GM19372 (cell line): ENCODE measurements around the gene KLHL9.
"Not testable (repeated sequence)": the region's sequence is repeated elsewhere in the genome, so short reads cannot be mapped to it uniquely, and the experiment has no call there.

ENCODE experiments used
- ATAC-seq: cut with Tn5 transposase; IDR thresholded peaks from one replicate; pipeline ENCODE4 v1.9.1; 2021; ENCODE audit warnings: mild to moderate bottlenecking, low read depth, moderate library complexity; ENCODE audit not compliant: unreplicated experiment

KLHL9 gene, protein sequence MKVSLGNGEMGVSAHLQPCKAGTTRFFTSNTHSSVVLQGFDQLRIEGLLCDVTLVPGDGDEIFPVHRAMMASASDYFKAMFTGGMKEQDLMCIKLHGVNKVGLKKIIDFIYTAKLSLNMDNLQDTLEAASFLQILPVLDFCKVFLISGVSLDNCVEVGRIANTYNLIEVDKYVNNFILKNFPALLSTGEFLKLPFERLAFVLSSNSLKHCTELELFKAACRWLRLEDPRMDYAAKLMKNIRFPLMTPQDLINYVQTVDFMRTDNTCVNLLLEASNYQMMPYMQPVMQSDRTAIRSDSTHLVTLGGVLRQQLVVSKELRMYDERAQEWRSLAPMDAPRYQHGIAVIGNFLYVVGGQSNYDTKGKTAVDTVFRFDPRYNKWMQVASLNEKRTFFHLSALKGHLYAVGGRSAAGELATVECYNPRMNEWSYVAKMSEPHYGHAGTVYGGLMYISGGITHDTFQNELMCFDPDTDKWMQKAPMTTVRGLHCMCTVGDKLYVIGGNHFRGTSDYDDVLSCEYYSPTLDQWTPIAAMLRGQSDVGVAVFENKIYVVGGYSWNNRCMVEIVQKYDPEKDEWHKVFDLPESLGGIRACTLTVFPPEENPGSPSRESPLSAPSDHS

DNA sequence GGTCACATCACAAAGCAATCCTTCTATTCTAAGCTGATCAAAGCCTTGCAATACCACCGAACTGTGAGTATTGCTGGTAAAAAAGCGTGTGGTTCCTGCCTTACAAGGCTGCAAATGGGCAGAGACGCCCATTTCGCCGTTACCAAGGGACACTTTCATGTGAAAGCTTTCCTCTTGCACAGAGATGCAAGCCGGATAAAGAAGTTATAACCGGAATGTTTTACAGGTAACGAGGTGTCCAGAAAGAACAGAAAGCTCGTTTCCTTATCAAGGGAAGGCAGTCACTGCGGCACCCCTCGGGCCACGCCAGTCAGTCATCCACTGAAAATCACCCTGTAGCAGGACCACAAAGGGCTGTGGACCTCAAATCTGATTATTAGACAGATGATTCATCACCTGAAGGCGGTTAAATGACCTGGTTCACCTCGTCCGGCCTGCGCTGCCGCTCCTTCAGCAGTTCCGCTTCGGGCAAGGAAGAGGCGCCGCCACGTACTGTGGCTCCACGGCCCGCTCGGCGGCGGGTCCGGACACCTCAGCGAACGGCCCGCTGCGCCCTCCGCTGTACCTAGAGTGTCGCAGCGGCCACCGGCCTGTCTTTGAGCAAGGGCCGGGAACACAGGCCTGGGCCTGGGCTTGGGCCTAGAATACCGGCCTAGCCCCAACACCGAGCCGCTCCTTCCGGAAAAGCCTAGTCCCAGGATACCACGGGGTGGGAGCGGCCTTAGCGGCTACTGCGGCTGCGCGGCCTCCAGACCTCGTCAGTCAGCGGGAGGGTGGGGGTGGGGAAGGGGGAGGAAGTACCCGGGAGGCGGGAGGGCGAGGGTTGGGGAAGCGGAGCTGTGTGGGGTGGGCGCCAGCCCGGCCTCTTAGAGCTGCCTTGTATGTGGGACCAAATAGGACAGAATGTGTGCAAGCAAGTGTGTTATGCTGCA is at the start of gene KLHL9:
Gene KLHL9, minus strand, starts transcription at position 704 of the 932 bp plus-strand sequence. Its CDS starts 545 bp downstream, at position 159.
- peak; percentile 91 for ATAC-seq

DNA sequence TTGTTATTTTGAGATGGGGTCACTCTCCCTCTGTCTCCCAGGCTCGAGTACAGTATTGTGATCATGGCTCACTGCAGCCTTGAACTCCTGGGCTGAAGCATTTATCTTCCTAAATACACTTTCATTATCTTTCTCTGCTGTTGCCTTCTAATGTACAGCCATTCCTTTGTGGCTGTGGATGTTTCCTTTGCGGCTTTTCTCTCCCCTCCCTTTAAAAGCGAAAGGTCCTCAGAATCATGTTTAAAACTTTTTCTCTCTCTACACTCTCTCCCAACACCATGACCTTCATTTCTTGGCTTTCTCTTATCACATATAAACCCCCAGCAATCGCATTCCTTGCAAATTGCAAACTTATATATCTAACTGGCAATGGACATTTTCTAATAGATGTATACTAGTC is 48.4 kb upstream of the KLHL9 start:
- no peak for ATAC-seq

DNA sequence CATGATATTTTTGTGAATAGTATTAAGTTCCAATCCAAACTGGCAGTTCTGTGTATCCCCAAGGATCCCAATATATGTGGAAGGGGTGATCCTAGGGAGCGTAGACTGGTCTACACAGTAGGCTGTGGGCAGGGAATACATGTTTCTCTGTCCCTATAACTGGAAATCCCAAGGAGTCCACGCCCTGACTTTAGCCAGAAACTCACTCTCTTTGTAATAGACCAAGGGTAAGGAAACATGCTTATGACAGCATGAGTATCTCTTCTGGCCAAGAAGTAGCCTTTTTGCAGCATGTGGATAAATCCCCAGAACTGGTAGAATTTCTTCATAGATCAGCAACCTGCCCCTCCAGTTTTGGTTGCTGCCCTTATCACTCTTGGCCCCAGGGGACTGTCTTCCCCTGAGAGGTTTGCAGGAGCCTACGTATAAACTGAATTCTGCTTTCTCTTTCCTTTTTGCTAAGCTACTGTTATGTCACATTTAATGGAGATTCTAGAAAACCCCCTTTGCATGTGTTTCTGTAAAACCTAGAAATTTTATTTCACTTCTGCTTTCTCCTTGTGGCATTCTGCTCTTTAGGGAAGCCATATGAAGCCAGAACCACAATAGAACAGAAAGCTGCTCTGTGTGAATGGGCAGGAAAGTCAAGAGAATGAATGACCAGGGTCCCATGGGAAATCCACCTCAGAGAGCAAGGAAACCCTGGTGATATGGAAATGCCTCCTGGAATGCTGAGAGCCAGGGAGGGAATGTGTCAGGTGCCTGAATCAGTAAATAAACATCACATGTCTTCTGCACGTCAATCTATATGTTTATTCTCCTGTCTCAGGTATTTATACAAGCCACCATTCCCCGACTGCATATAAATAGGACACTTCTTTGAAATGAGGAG is 46.5 kb upstream of the KLHL9 start:
- peak; percentile 98 for ATAC-seq

DNA sequence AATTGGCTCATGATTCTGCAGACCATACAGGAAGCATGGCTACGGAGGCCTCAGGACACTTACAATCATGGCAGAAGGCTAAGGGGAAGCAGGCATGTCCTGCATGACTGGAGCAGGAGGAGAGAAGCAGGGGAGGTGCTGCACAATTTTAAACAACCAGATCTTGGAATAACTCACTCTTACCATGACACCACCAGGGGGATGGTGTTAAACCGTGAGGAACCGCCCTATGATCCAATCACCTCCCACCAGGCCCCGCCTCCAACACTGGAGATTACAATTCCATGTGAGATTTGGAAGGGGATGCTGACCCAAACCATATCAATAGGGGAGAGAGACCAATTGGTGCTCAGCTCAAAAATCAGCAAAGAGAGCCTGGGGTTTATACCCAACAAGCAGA is 36.3 kb upstream of the KLHL9 start:
- ATAC-seq = not testable (repeated sequence)

DNA sequence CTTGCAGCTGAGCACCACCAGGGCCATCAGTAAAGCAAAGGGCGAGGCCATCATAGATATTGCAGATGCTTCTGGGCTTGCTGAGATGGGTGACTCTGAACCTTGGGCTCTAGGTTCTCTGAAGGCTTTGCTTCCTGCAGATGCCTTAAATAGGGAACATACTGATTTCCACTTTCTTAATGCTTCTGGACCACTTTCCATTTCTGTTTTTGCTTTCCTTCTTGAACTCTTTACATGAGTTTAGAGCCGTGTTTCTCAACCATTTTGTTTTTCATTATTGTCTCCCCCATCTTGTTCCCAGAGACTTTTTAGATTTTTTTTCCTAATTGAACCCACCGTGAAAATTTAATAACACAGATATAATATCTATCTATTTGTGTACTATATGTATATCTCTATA is 32.8 kb upstream of the KLHL9 start, which contains the start of gene IFNA13:
Gene IFNA13, minus strand, starts transcription at position 101 of the 400 bp plus-strand sequence. Its CDS starts 47 bp downstream, at position 54.
- ATAC-seq = no peak

DNA sequence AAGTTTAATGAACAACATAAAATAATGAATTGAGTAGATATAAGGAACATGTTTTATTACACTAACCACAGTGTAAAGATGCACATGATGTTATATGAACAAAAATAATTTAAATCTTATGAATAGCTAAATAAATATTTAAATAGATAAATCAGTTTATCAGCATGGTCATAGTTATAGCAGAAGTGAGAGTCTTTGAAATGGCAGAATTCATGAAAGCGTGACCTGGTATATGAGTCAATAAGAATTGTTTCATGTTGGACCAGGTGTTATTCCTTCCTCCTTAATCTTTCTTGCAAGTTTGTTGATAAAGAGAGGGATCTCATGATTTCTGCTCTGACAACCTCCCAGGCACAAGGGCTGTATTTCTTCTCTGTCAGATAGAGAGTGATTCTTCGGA is 32.0 kb upstream of the KLHL9 start:
- ATAC-seq = not testable (repeated sequence)

DNA sequence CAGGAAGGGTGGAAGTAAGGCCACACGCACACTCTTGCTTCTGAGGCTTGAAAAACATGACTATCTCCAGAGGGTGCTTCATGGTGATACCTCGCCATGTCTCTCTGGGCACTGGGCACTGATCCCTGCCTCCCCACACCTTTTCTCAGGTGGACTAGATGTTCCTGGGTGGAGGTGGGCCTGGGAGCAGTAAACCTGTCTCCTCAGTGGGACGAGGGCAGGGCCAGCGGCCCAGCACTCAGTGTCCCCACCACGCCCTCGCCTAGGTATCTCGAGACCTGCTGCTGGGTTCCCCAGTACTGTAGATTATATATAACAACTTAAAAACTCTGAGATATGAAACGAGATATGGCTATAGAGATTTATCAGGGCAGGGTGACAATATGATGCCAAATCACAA is 27.1 kb upstream of the KLHL9 start:
- no peak for ATAC-seq

DNA sequence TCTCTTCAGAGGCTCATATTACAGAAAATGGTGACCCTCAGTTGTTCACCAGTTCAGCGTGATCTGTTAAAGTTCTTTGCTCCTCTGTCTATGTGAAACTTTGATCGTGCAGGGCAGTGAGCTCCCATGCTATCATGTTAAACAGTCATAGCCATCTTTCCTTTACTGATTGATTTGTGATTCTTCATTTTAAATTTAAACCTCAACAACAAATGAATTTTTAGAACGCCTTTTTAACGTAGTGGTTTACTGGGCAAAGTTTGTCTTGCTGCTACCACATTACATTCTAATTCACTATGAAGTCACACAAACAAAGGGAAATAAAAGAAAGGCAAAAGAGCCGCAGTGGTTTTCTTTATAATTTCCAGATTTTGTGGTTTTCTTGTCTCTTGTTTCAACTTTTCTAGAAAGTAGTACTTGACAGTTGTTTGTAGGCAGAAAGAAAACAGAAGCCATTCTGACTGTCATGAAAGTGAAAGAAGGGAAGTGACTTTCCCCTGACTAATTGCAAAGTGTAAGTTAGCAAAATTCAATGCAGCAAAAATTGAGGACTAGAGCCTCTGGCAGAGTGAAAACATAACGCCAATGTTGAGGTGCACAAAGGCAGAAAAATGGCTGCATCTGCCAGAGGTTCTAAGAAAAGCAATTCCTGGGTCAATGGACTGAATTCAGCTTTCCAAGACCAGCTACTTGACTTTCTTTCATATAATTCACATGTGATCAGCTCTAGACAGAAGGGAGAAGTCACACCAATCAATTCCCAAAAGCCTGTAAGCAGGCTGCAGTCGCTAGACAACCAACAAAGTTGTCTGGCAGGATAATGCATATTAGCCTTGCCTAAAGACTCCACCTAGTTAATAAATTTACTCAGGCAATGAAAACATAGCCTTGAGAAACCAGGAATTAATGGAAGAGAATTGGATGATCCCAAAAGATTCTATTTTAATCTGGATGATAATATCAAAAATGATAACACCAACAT is 22.6 kb upstream of the KLHL9 start:
- peak; percentile 84 for ATAC-seq

DNA sequence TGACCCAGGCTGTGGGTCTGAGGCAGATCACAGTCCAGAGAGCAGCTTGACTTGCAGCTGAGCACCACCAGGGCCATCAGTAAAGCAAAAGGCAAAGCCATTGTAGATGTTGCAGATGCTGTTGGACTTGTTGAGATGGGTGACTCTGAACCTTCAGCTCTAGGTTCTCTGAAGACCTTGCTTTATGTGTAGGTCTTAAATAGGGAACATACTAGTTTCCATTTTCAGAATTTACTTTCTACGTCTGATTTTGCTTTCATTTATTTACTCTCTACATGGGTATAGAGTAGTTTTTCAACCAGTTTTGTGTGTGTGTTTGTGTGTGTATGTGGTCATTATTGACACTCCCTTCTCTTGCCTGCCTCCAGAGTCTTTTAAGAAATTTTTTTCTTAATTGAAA is 15.6 kb upstream of the KLHL9 start, which contains the start of gene IFNA6:
Gene IFNA6, minus strand, starts transcription at position 101 of the 400 bp plus-strand sequence. Its CDS starts 0 bp downstream, at position 101.
- no peak for ATAC-seq

DNA sequence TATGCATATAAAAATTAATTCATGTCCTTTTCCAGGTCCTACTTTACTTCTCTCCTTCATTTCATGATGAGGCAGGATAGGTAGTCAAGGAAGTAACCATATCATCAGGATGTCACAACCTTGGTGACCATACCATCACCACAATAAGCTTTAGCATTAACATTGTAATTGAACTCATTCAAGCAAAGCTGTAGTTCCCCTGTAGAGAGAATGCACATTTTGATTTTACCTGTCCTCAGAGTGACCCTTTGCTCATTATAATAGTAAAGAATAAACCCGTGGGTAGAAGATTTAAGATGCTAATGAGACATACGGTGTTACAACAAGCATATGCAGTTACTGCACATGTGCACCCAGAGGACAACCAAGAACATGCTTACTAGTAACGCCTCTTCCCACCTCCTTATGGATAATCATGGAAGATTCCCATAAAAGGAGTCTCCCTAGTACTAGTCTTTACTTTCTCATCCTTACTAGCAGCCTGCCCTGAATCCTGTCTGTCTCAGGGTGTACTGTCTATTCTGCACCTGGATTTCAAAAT is 13.3 kb upstream of the KLHL9 start:
- no peak for ATAC-seq

DNA sequence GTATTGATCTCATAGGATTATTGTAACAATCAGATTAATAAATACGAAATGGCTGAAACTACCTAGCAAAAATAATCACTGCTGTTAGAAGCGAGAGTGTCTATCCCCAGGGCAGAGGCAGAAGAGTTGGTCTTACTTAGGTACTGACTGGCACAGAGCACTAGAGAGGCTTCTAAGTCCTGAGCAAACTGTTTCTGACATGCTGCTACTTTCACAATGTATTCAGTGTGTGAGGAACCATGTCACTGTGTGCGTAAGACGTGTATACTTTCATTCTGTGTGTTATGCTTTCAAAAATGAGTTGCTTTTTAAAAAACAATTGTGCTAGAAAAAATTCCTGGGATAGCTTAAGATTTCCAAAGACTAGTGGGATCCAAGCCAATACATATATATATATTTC is 5.5 kb upstream of the KLHL9 start:
- no peak for ATAC-seq

DNA sequence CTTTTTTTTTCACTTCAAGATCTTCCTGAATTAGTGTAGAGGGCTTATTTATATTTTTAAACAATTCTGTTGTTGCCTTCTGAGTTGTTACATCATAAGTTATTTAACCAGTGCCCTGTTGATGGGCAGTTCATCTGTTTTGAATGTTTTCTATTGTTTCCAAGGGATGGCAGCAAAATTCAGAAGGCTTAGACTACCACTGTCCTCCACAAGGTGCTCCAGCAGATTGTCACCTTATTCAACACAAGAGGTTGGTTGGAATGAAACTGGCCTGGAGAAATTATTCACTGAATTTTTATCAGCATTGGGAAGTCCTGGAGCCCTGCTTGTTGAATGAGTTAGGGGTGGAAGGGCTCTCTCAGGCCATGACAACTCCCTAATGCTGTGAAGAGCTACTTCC is 1.3 kb upstream of the KLHL9 start:
- ATAC-seq = no peak

DNA sequence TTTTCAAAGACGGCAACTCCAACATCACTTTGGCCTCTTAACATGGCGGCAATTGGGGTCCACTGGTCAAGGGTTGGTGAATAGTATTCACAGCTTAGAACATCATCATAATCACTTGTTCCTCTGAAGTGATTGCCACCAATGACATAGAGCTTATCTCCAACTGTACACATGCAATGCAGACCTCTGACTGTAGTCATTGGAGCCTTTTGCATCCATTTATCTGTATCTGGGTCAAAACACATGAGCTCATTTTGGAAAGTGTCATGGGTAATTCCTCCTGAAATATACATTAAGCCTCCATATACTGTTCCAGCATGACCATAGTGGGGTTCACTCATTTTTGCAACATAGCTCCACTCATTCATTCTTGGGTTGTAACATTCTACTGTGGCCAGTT is 2.0 kb downstream of the KLHL9 start:
- no peak for ATAC-seq

DNA sequence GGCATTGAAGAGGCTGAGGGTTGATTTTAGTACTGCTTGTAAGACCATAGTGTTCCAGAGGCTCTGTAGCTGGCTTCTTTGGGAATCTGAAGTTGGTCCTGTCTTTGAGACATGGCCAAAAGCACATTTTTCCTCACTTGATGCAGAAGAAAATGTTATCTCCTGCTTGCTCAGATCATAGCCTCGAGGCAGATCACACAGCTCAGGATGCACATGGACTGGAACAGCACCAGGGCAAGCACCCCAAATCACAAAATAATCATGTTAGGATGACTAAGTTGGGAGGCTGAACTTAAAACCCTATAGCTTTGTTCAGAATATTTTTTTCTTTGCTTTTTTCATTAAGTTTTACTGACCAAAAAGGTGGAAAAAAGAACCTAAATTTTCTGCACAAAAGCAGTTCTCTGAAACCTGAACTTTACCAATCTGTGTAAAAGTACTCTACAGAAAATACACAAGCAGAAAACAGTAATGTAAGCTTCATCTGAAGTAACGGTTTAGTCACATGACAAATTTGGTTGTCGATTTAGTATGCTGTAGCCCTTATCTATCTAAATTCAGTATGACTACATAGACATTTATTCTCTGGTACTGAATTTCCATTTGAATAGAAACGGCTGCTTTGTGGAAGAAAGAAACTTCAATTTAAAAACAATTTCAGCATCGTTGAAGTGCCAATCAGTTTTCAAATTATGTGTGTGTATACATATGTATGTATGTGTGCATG is 3.4 kb downstream of the KLHL9 start:
- ATAC-seq = no peak

DNA sequence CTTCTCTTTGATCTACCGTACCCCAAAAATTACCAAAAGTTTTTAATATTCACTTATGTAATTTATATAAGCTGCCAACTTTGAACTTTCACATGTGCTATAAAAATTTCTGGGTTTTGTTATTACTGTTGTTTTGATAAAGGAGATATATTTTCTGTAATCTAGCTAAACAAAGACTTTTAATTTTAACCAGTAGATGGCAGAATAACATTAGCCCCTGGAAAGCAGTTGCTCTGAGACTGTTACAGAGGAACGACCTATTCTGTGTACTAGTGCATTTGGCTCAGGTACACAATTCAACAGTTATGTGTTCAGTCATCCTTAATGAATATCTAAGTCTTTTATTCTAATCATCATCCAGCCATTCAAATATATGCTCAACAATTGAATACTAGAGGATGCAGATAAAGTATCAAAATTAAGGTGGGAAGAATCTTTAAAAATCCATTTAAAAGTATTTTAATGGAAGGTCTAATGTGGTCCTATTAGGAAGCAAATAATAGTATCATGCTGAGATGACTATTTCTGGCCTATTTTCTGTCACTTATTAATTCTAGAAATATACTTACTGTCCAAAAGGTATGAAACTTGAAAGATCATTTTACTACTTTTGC is 8.6 kb downstream of the KLHL9 start:
- ATAC-seq = peak; percentile 94

DNA sequence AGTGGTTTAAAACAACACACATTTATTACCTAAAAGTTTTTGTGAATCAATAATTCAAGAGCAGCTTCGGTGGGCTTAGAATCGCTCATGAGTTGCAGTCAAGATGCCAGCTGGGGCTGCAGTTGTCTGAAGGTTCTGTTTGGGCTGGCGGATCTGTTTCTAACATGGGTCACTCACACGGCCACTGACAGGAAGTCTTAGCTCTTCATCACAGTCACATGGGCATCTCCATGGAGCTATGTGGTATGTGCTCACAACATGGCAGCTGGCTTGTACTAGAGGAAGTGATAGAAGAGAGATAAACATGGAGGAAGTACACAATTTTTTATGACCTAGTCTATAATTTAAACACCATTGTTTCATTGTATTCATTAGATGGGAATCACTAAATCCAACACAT is 11.2 kb downstream of the KLHL9 start:
- no peak for ATAC-seq

DNA sequence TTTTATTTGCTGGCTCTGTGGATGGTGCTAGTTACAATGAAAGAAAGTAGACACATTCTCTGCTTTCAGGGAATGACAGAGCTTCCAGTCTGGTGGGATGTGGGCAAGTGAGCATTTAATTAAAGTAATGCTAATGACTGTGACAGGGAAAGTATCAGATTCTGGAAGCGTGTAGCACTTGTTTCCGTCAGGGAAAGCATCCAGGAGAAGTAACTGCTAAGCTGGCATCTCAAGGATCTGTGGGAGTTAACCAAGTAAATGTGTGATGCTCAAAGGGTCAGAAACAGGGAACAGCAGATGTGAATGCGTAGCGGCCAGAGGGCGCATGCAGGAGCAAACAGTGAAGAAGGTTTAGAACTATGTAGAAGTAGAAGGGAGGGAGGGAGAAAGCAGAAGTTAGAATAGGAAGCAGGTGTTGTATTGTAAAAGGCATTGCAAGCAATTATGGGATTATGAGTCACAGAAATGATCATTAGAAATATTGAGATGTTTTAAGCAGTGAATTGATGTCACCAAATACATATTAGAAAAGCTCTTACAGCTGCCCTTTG is 12.2 kb downstream of the KLHL9 start:
- ATAC-seq = no peak
